Measurements from ENCODE around the gene PPP1R16B.

GRCh38 chr20:38770970-38771369 lies 34.5 kb upstream of the PPP1R16B start:
- no peak for TF ChIP-seq POLR2A (IDR thresholded peaks at IDR 0.05; ENCODE audit: low read length)
- TF ChIP-seq EP300 (IDR thresholded peaks at IDR 0.05): no peak
- no peak for TF ChIP-seq BCL3 (IDR thresholded peaks at IDR 0.05)
- no peak for TF ChIP-seq CBX8 (IDR thresholded peaks at IDR 0.05)
- no peak for TF ChIP-seq CTCF (IDR thresholded peaks at IDR 0.05)

Data from A549 (cell line).